HepG2 (cell line): ENCODE results near the gene PMIS2. TPM values are rescaled to one million over a fixed set of nuclear protein-coding genes. Genes with fewer than 3 reads are reported as not detected.
A peak's percentile ranks its signal among the peaks of the same experiment; 100 is the strongest.

Experiments used
- ATAC-seq: fragments of 200-7000 bp; cut with Tn5 transposase; 3 replicates; pipeline ENCODE4 v1.9.1; 2020; ENCODE audit warnings: mild to moderate bottlenecking, moderate library complexity
- BruUV-seq: library from RNA; stranded (reverse); fragments of 400-500 nt; replicated peaks from 2 replicates; lab custom pipeline; 2021; lab: Mats Ljungman, UMichigan
- CTCF ChIA-PET: fragments of 300-600 bp; formaldehyde crosslinking; extraction: SDS; loops from one replicate; lab custom pipeline; 2021; ENCODE audit warnings: low total read pairs, inconsistent platforms, low intra/inter-chr PET ratio; lab: Yijun Ruan, JAX
- POLR2A ChIA-PET: fragments of 350-600 bp; sonication (Branson Sonifier 250); formaldehyde crosslinking; loops from one replicate; lab custom pipeline; 2020; ENCODE audit warnings: antibody characterized with exemption, inconsistent platforms; lab: Yijun Ruan, JAX
- DNase-seq: peaks from one replicate; pipeline ENCODE4 v3.0.0-alpha.2; 2015; ENCODE audit warnings: low spot score
- FAIRE-seq: peaks from 3 replicates; lab custom pipeline; 2011; peaks lifted over from hg19 to GRCh38; lab: Jason Lieb, UNC
- H2AFZ ChIP-seq: one replicate; pipeline ENCODE4 v1.6.1; 2011; ENCODE audit warnings: low read length, inconsistent platforms
- H3K27ac ChIP-seq: fragments of 300-600 bp; 3 replicates; pipeline ENCODE4 v1.8.0; 2011; ENCODE audit warnings: mixed run types, mild to moderate bottlenecking, mixed read lengths, low read length, inconsistent platforms; ENCODE audit not compliant: insufficient read depth; ENCODE audit errors: extremely low read length
- H3K27me3 ChIP-seq, 2 experiments: fragments of 200-600 bp in 1 of 2; 2 replicates in 1 of 2; 3 replicates in 1 of 2; pipeline versions ENCODE4 v1.6.0 to v1.8.0; 2011; ENCODE audit warnings: low read length in 2 of 2, mild to moderate bottlenecking in 2 of 2, moderate library complexity in 2 of 2, inconsistent platforms in 1 of 2; ENCODE audit not compliant: insufficient read depth in 2 of 2, control insufficient read depth in 1 of 2
- H3K36me3 ChIP-seq, 2 experiments: fragments of 200-600 bp in 1 of 2; replicated peaks in 1 of 2; 2 replicates in 1 of 2; 3 replicates in 1 of 2; pipeline versions ENCODE4 v1.5.1 to v1.8.0; 2011; ENCODE audit warnings: low read length in 2 of 2, inconsistent platforms in 1 of 2; ENCODE audit not compliant: insufficient read depth in 2 of 2, control insufficient read depth in 1 of 2
- H3K4me1 ChIP-seq: 2 replicates; pipeline ENCODE4 v1.5.1; 2012; ENCODE audit warnings: low read length, inconsistent platforms; ENCODE audit not compliant: insufficient read depth
- H3K4me2 ChIP-seq: 2 replicates; pipeline ENCODE4 v1.6.0; 2011; ENCODE audit warnings: low read depth, low read length, inconsistent platforms
- H3K4me3 ChIP-seq, 3 experiments: fragments of 200-600 bp in 1 of 3; sonication (generic), shearing (Covaris generic) in 1 of 3; replicated peaks in 1 of 3; 2 replicates each; pipeline ENCODE4 v1.5.1; 2011 to 2016; ENCODE audit warnings: low read length in 3 of 3, inconsistent platforms in 2 of 3, low read depth in 2 of 3, mild to moderate bottlenecking in 2 of 3, control low read depth in 1 of 3, mixed read lengths in 1 of 3; ENCODE audit not compliant: insufficient read depth in 1 of 3
- H3K79me2 ChIP-seq: one replicate; pipeline ENCODE4 v1.6.1; 2011; ENCODE audit warnings: low read length, inconsistent platforms; ENCODE audit not compliant: insufficient read depth
- H3K9ac ChIP-seq: 2 replicates; pipeline ENCODE4 v1.6.0; 2011; ENCODE audit warnings: mild to moderate bottlenecking, low read depth, low read length, inconsistent platforms; ENCODE audit not compliant: insufficient read depth
- H3K9me3 ChIP-seq: 2 replicates; pipeline ENCODE4 v1.5.1; 2012; ENCODE audit warnings: mild to moderate bottlenecking, low read length
- H4K20me1 ChIP-seq: 2 replicates; pipeline ENCODE4 v1.6.0; 2011; ENCODE audit warnings: inconsistent platforms, mild to moderate bottlenecking, low read length, moderate library complexity; ENCODE audit not compliant: insufficient read depth
- ATF7 ChIP-seq, 2 experiments: fragments of 450-650 bp in 1 of 2; sonication (generic) in 1 of 2; formaldehyde crosslinking in 1 of 2; IDR thresholded peaks; 2 replicates each; pipeline versions ENCODE4 v1.4.0 to v1.6.1; 2016 to 2020; ENCODE audit warnings: antibody characterized with exemption in 1 of 2, mild to moderate bottlenecking in 1 of 2, missing genetic modification reagents in 1 of 2
- CREB1 ChIP-seq, 2 experiments: fragments of 450-650 bp in 1 of 2; IDR thresholded peaks; 2 replicates each; pipeline ENCODE4 v1.6.1; 2016 to 2017; ENCODE audit warnings: control low read depth in 1 of 2, mild to moderate bottlenecking in 1 of 2, missing compliant biosample characterization in 1 of 2, missing genetic modification characterization in 1 of 2
- FOXK1 ChIP-seq: sonication (generic); formaldehyde crosslinking; IDR thresholded peaks from 2 replicates; pipeline ENCODE4 v1.4.0; 2020; ENCODE audit warnings: low read depth, missing genetic modification reagents, borderline replicate concordance
- HMG20A ChIP-seq: IDR thresholded peaks from 2 replicates; pipeline ENCODE4 v1.6.1; 2016; ENCODE audit warnings: borderline replicate concordance
- HNF4G ChIP-seq, 2 experiments: sonication (generic) in 1 of 2; formaldehyde crosslinking in 1 of 2; IDR thresholded peaks; 2 replicates each; pipeline versions ENCODE4 v1.4.0 to v1.6.1; 2011 to 2020; ENCODE audit warnings: borderline replicate concordance in 2 of 2, low read depth in 2 of 2, mild to moderate bottlenecking in 2 of 2, low read length in 1 of 2, missing genetic modification reagents in 1 of 2, moderate library complexity in 1 of 2
- KLF9 ChIP-seq: IDR thresholded peaks from 2 replicates; pipeline ENCODE4 v1.6.1; 2016; ENCODE audit warnings: low read depth
- RBM22 ChIP-seq: fragments of 200-400 bp; formaldehyde crosslinking; optimal IDR thresholded peaks from 2 replicates; pipeline ENCODE3; 2017; ENCODE audit warnings: mild to moderate bottlenecking, low read length, moderate library complexity
- SOX5 ChIP-seq: IDR thresholded peaks from 2 replicates; pipeline ENCODE4 v1.6.1; 2016; ENCODE audit warnings: borderline replicate concordance
- TARDBP ChIP-seq: sonication (generic); formaldehyde crosslinking; IDR thresholded peaks from 2 replicates; pipeline ENCODE4 v1.8.0; 2022; ENCODE audit warnings: mild to moderate bottlenecking, missing genetic modification reagents
- THAP11 ChIP-seq: IDR thresholded peaks from 2 replicates; pipeline ENCODE4 v1.6.1; 2016; ENCODE audit warnings: missing biosample characterization, missing genetic modification reagents
- ZNF44 ChIP-seq: sonication (generic); formaldehyde crosslinking; IDR thresholded peaks from 2 replicates; pipeline ENCODE4 v1.5.1; 2020; ENCODE audit warnings: mild to moderate bottlenecking, missing genetic modification reagents
- ZNF570 ChIP-seq: sonication (generic); formaldehyde crosslinking; IDR thresholded peaks from 2 replicates; pipeline ENCODE4 v1.4.0; 2020; ENCODE audit warnings: mild to moderate bottlenecking, missing genetic modification reagents, borderline replicate concordance
- ZNF766 ChIP-seq: sonication (generic); formaldehyde crosslinking; IDR thresholded peaks from 2 replicates; pipeline ENCODE4 v1.5.0; 2020; ENCODE audit warnings: missing genetic modification reagents, borderline replicate concordance
- WGBS: methylation state at CpG from one replicate; pipeline ENCODE4 v1.1.6; 2017; ENCODE audit warnings: low lambda C conversion rate; 5-methylcytosine and 5-hydroxymethylcytosine counted together
- in situ Hi-C: cut with HindIII; loops from 2 replicates; pipeline ENCODE4 v1.10.0; 2017; ENCODE audit warnings: low pct_unique_long_range_greater_than_20kb; ENCODE audit not compliant: extremely low pct_ligation_motif_present
- intact Hi-C: fragments of 100-400 bp; cut with micrococcal nuclease; formaldehyde crosslinking; loops from one replicate; pipeline ENCODE4 v1.10.0; 2022; ENCODE audit not compliant: unreplicated experiment
- polyA plus RNA-seq, 8 experiments: library from polyadenylated mRNA; depleted of rRNA in 3 of 8; stranded (reverse) in 7 of 8; unstranded in 1 of 8; fragments of >200 nt; fragmentation: Illumina TruSeq in 4 of 8; extraction: Trizol in 4 of 8; gene quantifications; 2 replicates each; pipeline versions ENCODE4 v1.2.1 to v1.2.3, GENCODE V29; 2011 to 2016; ENCODE audit warnings: low read depth in 4 of 8, missing spikeins in 1 of 8, mixed read lengths in 1 of 8; ENCODE audit not compliant: insufficient read depth in 1 of 8
- total RNA-seq, 5 experiments: library from RNA; depleted of rRNA; stranded (reverse); fragments of >200 nt; fragmentation: Illumina TruSeq; extraction: Trizol; gene quantifications; 2 replicates each; pipeline ENCODE4 v1.2.3, GENCODE V29; 2016; ENCODE audit warnings: low read depth in 1 of 5

Gene PMIS2
- total and polyA plus RNA-seq, 2 of the 13 experiments (the other 11 are each of a cell fraction or from before 2014, with no cell fraction given), result not detected

GRCh38 chr19:35571406-35571965 lies 14.5 kb upstream of the PMIS2 start:
- WGBS, result 14% methylated on average over 1 of the region's 1 CpG
- Histone ChIP-seq H3K27me3 (no peaks in the 10 kb centered on the region), H3K27ac (no peak overlapping the region), H3K9ac (no peak overlapping the region), H3K36me3 (no peaks in the 10 kb centered on the region), H3K4me2 (no peak overlapping the region), H3K9me3 (peaks cover 16% of the 10 kb centered on the region), H3K4me3 (no peak overlapping the region), H3K4me1 (peaks cover 40% of the 10 kb centered on the region), H3K79me2 (no peaks in the 10 kb centered on the region), H2AFZ (no peak overlapping the region), H4K20me1 (no peaks in the 10 kb centered on the region)
- ATAC-seq (no peak), DNase-seq (no peak), FAIRE-seq (peak; percentile 8)
- in situ Hi-C loops, result no loop called here
- POLR2A ChIA-PET, result interaction anchor here (0.6 kb wide), 1 partner anchor 100 kb away, joined by 3 read pairs; no protein-coding TSS in a partner anchor
- peak; percentile 85 for TF ChIP-seq ATF7 (IDR thresholded peaks at IDR 0.05)
- TF ChIP-seq ATF7 (CRISPR knock-in tag; IDR thresholded peaks at IDR 0.05), result no peak
- TF ChIP-seq CREB1 (IDR thresholded peaks at IDR 0.05), result peak; percentile 44
- no peak for TF ChIP-seq CREB1 (CRISPR knock-in tag; IDR thresholded peaks at IDR 0.05)
- no peak for TF ChIP-seq ZNF570
- CTCF ChIA-PET, result no interaction called here
- BruUV-seq, result no TSS peak
- intact Hi-C loops, result no loop called here

GRCh38 chr19:35577918-35578317 lies 8.1 kb upstream of the PMIS2 start:
- no peak overlapping the region for H2AFZ ChIP-seq
- intact Hi-C loops (no loop called here), in situ Hi-C loops (no loop called here)
- no TSS peak for BruUV-seq
- no peaks in the 10 kb centered on the region for H3K27me3 ChIP-seq
- no peak for TF ChIP-seq SOX5
- no peak for TF ChIP-seq THAP11
- TF ChIP-seq HMG20A (CRISPR knock-in tag), result no peak
- TF ChIP-seq RBM22, result no peak
- no peak for TF ChIP-seq HNF4G (IDR thresholded peaks at IDR 0.05; ENCODE audit: borderline replicate concordance, low read depth, low read length)
- no peak for TF ChIP-seq HNF4G (CRISPR knock-in tag; IDR thresholded peaks at IDR 0.05; ENCODE audit: borderline replicate concordance, low read depth)
- TF ChIP-seq TARDBP (CRISPR knock-in tag), result no peak
- no peak for TF ChIP-seq ZNF44 (CRISPR knock-in tag)
- no peak for TF ChIP-seq FOXK1
- no peak for TF ChIP-seq KLF9 (CRISPR knock-in tag)
- no peak for TF ChIP-seq ZNF766 (CRISPR knock-in tag)
- 55% methylated on average over 1 of the region's 1 CpG for WGBS
- H3K79me2 ChIP-seq, result no peaks in the 10 kb centered on the region
- no peak overlapping the region for H3K4me3 ChIP-seq
- no peak overlapping the region for H3K4me2 ChIP-seq
- ChIA-PET POLR2A (no interaction called here), CTCF (no interaction called here)
- FAIRE-seq, result no peak
- peaks cover 19% of the 10 kb centered on the region for H3K9me3 ChIP-seq
- no peak overlapping the region for H3K9ac ChIP-seq
- ATAC-seq, result no peak
- H3K4me1 ChIP-seq, result no peaks in the 10 kb centered on the region
- no peak for DNase-seq
- no peaks in the 10 kb centered on the region for H4K20me1 ChIP-seq
- H3K27ac ChIP-seq, result no peak overlapping the region
- no peaks in the 10 kb centered on the region for H3K36me3 ChIP-seq
